Amygdala (tissue), 56 donors: ENCODE data around the gene RNASE13.
A peak's percentile ranks its signal among the peaks of the same experiment; 100 is the strongest.

ENCODE experiments used
- DNase-seq, 56 donors: peaks; one replicate each; lab custom pipeline; 2025; lab: John Stamatoyannopoulos, UW

The RNASE13 gene

DNA sequence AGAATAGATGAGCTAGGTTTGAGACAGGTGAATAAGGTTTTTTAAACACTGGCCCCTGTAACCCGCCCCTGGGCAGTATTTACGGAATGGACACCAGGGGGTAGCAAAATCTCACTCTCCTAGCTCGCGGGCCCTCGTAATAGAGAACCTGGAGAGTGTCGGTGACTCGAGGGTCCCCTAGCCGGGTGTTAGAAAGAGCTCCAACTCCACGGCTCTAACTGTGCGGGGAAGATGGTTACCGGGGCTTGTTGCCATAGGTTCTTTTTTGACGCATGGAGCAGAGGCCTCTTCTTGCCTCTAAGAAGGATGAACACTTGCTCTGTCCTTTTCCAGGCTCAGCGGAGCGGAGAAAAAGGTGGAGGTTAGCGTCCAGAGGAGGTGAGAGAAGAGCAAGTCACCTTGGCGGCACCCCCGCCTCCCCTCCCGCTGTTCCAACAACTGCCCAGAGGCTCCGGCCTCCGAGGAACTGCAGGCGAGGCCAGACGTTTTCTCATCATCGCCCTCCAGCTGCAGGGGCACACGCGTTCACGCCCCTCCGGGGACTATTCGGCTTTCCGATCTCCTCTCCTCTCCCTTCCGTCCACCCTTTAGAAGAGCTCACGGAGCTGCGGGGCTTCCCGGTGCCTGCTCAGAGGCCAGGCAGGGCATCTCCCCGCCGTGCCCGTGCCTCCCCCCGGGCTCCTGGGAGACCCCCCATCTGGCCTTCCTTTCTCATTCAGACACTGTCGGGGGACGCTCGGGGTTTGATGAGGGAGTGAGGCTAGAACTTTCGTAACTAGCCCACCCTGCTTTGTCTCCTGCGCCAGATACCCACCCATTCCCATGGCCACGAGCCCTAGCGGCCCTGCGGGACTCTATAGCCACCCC, 34.1 kb upstream of the RNASE13 start:
- peak in 38 of 56 donors; percentile 9 to 71 (median 42) for DNase-seq

- DNase-seq = no peak
Observed at GRCh38 chr14:21066882-21067502, 32.4 kb upstream of the RNASE13 start.

DNA sequence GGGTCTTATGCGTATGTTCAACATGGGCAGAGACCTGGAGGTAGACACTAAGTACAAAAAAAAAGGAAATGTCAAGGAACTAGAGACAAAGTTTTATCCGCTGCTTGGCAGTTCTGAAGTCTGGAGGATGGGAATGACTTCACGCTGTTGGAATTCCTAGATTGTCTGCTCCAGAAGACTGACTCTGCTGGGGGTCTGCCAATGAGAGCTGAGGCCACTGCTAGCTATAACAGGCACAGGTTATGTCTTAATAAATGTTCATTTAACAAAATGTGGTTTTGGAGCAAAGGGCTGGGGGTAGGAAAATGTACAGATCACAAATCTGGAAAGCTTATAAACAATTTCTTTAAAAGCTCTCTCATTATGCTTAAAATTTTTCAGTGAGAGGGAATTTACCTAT, 28.9 kb upstream of the RNASE13 start:
- no peak for DNase-seq

DNA sequence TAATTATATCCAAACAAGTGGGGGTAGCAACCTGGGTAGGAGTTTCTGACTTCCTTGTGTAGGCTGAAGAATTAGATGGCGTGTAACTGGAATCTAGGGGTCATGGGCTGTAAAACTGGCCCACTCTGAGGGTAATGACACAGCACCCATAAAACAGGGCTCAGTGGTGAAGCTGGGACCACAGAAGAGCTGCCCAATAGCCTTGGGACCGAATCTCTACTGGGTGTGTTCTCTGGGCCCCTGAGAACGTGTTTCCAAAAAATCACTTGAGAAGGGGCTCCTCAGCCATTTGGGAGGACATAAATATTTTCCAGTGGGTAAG, 26.7 kb upstream of the RNASE13 start:
- DNase-seq = no peak

DNA sequence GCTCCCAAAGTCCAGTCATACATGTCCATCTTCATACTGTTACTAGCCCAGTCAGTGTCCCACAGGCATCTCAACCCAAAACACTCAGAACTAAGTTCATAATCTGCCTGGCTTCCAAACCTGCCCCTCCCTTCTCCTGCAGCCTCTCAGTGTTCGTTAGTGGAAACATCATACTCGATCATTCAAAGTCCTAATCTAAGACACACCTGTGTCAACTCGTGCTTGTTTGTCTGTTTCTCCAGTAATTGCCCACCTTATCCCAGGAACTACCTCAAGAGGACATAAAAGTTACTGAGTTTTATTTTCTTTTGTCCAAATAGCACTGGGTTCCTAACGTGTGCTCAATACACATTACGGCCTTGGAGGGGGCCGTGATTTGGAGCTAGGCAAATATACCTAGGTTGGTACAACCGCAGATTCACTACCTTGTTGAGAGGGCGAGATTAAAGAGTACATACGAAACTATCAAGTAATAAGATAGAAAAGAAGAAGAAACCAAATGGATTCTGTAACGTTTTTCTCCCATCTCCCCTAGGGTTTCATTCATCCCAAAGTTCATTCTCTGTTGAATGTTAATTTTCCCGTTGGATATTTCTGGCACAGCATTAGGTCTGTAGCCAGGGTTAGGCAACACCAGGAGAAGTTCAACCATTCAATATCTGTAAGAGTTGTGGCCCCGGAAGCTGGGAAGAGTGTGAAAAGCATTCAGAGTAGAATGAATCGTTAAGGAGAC, 26.2 kb upstream of the RNASE13 start:
- no peak for DNase-seq

- DNase-seq = peak in 11 of 56 donors; percentile 6 to 41 (median 22)
Observed at GRCh38 chr14:21059842-21060613, 25.4 kb upstream of the RNASE13 start.

- DNase-seq = no peak
Observed at GRCh38 chr14:21058903-21059302, 24.3 kb upstream of the RNASE13 start.

DNA sequence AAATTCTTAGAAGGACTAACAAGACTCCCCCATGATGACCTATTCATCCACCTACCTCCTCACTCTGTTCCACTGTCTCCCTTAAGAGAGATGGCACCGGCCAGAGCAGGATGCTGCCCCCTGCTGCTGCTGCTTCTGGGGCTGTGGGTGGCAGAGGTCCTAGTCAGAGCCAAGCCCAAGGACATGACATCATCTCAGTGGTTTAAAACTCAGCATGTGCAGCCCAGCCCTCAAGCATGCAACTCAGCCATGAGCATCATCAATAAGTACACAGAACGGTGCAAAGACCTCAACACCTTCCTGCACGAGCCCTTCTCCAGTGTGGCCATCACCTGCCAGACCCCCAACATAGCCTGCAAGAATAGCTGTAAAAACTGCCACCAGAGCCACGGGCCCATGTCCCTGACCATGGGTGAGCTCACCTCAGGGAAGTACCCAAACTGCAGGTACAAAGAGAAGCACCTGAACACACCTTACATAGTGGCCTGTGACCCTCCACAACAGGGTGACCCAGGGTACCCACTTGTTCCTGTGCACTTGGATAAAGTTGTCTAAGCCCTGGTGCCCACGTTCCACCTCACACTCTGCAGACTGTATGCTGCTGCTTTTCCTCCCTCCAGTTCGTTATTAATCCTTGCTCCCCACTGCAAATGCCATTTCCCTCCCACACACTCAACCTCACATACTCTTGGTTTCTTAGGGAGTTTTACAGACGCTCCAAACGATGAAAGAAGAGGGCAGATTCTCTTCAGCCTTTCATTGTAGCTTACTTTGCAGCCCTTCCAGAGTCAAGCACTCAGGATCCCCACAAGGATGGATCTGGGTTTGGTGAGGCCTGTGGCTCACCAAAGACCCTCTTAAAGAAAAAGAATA, 23.4 kb upstream of the RNASE13 start, which contains the start of gene RNASE8:
RNASE8 (plus strand) TSS at position 20 of the 873 bp plus-strand sequence; CDS start at position 91, 71 bp downstream.
- DNase-seq = no peak

- no peak for DNase-seq
Observed at GRCh38 chr14:21056520-21057163, 22.0 kb upstream of the RNASE13 start.

GRCh38 chr14:21055432-21056117, 21.0 kb upstream of the RNASE13 start:
- no peak for DNase-seq

DNA sequence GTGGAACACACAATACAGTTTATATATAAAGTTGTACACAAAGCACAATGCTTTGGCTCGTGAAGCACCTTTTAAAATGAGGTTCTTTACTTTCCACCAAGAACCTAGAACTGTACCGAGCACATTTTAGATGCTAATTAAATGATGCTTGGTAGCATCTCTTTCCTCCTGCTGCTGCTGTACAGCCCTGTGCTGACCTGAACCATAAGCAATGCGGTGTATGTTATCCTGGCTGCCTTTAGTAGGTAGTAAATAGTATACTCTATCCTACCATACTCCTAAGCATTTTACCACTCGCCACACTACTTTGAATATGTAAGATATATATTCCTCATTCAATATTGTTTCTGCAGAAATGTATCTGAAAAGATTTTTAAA, 20.1 kb upstream of the RNASE13 start:
- no peak for DNase-seq

GRCh38 chr14:21054123-21054767, 19.6 kb upstream of the RNASE13 start:
- DNase-seq = no peak

DNA sequence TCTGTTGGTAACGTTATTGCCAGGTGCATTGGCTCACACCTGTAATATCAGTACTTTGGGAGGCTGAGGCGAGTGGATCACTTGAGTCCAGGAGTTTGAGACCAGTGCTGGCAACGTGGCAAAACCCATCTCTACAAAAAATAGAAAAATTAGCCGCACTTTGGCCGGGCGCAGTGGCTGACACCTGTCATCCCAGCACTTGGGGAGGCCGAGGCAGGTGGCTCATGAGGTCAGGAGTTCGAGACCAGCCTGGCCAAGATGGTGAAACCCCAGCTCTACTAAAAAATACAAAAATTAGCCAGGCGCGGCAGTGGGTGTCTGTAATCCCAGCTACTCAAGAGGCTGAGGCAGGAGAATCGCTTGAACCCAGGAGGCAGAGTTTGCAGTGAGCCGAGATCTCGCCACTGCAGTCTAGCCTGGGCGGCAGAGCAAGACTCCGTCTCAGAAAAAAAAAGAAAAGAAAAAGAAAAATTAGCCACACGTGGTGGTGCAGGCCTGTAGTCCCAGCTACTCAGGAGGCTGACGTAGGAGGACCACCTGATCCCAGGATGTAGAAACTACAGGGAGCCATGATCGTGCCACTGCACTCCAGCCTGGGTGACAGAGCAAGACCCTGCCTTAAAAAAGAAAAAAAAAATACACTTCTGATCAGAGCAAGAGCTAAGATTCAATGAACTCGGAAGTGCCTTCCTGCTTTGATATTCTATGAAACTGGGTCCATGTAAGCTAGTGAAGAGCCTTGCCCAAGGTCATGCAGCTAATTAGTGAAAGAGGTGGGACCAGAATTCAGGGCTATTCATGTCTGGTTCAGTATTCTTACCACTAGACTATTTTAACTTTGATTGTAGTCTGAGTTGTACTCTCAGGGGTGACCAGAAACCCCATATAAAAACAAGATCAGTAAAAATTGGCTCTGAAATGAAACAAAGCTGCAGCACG, 18.8 kb upstream of the RNASE13 start:
- no peak for DNase-seq

GRCh38 chr14:21050597-21050996, 16.0 kb upstream of the RNASE13 start:
- DNase-seq = no peak

DNA sequence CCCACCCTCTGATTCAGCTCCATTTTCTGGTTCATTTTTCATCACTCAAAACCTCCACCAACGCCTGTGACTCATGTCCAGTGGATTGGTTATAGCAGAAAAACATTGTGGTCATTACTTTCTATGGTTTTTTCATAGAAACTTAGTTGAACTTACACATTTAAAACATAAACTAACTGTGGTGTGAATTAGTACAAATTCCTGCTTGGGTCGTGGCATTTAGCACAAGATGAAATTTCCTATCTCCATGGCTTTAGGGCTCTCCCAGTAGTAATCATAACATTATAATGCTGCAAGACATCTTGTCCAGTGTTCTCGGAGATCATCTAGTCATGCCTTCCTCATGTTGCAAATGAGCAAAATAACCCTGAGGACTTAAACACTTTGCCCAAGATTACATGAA, 14.7 kb upstream of the RNASE13 start:
- DNase-seq = no peak

- DNase-seq = no peak
Observed at GRCh38 chr14:21048638-21049037, 14.0 kb upstream of the RNASE13 start.

- no peak for DNase-seq
Observed at GRCh38 chr14:21047378-21047781, 12.8 kb upstream of the RNASE13 start.
